GM12865 (cell line): ENCODE measurements around the gene CAD.

Source experiments
- DNase-seq: peaks from one replicate; pipeline ENCODE4 v3.0.0; 2010; ENCODE audit warnings: low read depth
- H3K4me3 ChIP-seq: 2 replicates; pipeline ENCODE4 v1.5.1; 2011; ENCODE audit warnings: mild to moderate bottlenecking, low read depth, low read length, control low read depth
- CTCF ChIP-seq: IDR thresholded peaks from 2 replicates; pipeline ENCODE4 v1.5.1; 2011; ENCODE audit warnings: low read length, control low read depth, low read depth, inconsistent platforms; ENCODE audit not compliant: insufficient read depth; ENCODE audit errors: missing control alignments

CAD gene

GRCh38 chr2:27177441-27178351 lies 39.5 kb upstream of the CAD start:
- TF ChIP-seq CTCF: no peak
- no peak overlapping the region for H3K4me3 ChIP-seq
- no peak for DNase-seq

GRCh38 chr2:27178469-27178868 lies 38.7 kb upstream of the CAD start:
- no peak for TF ChIP-seq CTCF
- no peak for DNase-seq
- H3K4me3 ChIP-seq: no peak overlapping the region

GRCh38 chr2:27179344-27180000 lies 37.7 kb upstream of the CAD start:
- no peak overlapping the region for H3K4me3 ChIP-seq
- DNase-seq: no peak
- TF ChIP-seq CTCF: no peak

- H3K4me3 ChIP-seq: no peak overlapping the region
- no peak for TF ChIP-seq CTCF
- no peak for DNase-seq
Measured at GRCh38 chr2:27182346-27182745, 34.8 kb upstream of the CAD start.

- no peak overlapping the region for H3K4me3 ChIP-seq
- TF ChIP-seq CTCF: no peak
- DNase-seq: no peak
Measured at GRCh38 chr2:27184115-27184514, 33.1 kb upstream of the CAD start.

- H3K4me3 ChIP-seq: no peak overlapping the region
- DNase-seq: no peak
- TF ChIP-seq CTCF: no peak
Measured at GRCh38 chr2:27185331-27186026, 31.7 kb upstream of the CAD start.
